GM12875 (cell line): Measurements from ENCODE around the gene CPVL.

ENCODE experiments used
- H3K4me3 ChIP-seq: one replicate; pipeline ENCODE4 v1.5.1; 2011; ENCODE audit warnings: low read depth, low read length, control low read depth
- TF ChIP-seq, protein P1 (sequence below): IDR thresholded peaks from 2 replicates; pipeline ENCODE4 v1.5.1; 2011; ENCODE audit warnings: low read depth, mild to moderate bottlenecking, control low read depth, inconsistent platforms, low read length, moderate library complexity, borderline replicate concordance; ENCODE audit not compliant: insufficient read depth

CPVL gene

DNA sequence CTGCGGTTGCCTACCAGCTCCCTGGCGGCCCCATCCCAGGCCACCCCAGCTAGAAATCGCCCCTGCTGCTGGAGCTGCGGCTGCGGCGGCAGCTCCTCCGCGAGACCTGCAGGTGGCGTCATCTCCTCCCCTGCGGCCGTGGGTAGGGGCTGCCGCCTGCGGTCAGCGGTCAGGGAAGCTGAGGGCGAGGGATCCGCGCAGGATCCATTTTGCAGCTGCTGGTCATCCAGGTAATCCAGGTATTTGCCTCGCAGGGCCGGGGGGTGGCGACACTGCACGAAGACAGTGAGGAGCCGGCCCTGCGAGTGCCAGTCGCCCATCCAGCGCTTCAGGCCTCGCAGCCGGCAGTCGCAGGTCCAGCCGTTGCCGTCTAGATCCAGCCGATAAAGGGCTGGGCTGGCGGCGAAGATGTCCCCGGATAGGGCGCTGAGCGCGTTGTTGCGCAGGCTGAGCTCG lies 189.7 kb downstream of the CPVL start:
- TF ChIP-seq, protein P1, sequence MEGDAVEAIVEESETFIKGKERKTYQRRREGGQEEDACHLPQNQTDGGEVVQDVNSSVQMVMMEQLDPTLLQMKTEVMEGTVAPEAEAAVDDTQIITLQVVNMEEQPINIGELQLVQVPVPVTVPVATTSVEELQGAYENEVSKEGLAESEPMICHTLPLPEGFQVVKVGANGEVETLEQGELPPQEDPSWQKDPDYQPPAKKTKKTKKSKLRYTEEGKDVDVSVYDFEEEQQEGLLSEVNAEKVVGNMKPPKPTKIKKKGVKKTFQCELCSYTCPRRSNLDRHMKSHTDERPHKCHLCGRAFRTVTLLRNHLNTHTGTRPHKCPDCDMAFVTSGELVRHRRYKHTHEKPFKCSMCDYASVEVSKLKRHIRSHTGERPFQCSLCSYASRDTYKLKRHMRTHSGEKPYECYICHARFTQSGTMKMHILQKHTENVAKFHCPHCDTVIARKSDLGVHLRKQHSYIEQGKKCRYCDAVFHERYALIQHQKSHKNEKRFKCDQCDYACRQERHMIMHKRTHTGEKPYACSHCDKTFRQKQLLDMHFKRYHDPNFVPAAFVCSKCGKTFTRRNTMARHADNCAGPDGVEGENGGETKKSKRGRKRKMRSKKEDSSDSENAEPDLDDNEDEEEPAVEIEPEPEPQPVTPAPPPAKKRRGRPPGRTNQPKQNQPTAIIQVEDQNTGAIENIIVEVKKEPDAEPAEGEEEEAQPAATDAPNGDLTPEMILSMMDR, result peak; percentile 20; the same call in 1 of the 2 replicates
- no peak overlapping the region for H3K4me3 ChIP-seq

DNA sequence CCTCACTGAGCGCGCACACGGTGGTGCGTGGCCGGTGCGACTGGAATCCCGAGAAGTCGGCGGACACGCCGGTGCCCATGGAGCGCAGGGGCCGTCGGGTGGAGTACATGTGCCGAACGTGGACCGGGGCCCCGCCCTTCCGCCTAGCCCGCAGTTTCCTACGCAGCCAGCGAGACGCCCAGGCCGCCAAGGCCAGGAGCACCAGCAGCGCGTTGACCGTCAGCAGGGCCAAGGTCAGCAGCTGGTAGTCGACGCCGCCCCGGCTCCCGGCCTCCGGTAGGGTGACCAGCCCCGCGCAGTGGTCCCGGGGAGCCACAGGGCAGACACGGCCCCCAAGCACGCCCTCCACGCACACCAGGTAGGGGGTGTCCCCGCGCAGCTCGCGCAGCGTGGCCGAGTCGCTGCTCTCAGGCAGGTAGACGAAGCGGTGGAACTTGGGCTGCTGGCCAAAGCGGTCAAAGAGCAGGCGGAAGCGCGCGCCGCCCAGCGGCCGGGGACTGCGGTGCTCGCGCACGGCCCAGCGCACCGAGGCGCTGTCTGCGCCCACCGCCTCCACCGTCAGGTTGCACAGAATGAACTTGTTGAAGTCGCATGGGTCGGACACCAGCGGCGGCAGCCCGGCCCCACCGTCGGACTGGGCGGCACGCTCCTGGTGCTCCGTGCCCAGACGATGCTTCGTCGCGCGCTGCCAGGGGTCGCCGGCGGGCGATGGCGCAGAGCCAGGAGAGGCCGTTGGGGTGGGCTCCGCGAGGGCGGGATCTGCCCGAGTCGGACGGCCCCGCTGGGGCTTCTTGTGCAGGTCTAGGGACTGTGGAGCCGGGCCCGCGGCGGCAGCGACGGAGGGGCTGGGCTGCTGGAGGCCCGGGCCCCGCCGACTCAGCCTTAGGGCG lies 190.4 kb downstream of the CPVL start:
- no peak overlapping the region for H3K4me3 ChIP-seq
- TF ChIP-seq, protein P1, result peak; percentile 50; the same call in 1 of the 2 replicates

GRCh38 chr7:28955356-28955717 lies 191.0 kb downstream of the CPVL start:
- no peak overlapping the region for H3K4me3 ChIP-seq
- TF ChIP-seq, protein P1, result no peak

DNA sequence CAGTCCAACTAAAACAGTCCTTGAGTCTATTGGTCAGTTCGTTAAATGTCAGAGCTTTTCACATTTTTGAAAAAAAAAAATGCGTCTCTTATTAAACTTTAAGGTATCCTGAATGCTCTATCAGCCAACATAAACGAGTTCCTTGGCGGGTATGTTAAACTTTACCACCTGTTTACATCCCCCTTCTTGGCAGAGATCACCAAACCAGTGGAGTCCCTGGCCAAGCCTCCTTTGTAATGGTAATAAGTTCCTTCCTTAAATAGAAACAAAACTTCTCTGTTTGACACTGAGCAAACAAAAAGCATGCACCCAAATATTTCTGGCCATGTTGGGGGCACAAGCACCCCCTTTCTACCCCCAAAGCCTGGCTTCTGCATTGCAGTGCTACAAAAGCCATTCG lies 191.4 kb downstream of the CPVL start:
- TF ChIP-seq, protein P1, result no peak
- H3K4me3 ChIP-seq, result no peak overlapping the region

DNA sequence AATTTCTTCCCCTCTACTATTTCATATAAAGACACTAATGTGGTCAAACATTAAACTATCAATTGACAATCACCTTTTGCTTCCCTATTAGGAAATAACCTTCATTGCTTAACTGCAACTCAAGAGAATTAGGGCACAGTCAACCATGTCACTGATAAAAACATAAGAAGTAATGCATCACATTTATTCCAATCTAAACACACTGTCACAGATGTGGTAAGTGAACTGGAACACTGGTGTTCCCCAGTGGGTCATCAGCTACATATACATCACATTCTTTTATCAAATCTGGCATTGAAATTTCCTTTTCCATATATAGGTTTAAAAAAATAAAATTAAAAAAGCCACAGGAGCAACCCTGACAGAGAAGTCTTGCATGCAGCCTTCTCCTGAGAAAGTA lies 191.9 kb downstream of the CPVL start:
- TF ChIP-seq, protein P1, result no peak
- no peak overlapping the region for H3K4me3 ChIP-seq

- H3K4me3 ChIP-seq, result no peak overlapping the region
- TF ChIP-seq, protein P1, result no peak
Measured at GRCh38 chr7:28953633-28954032, 192.7 kb downstream of the CPVL start.
